Duodenal mucosa (tissue), 2 donors: ENCODE measurements around the gene SLC35F1.
"Not testable (repeated sequence)": the region's sequence is repeated elsewhere in the genome, so short reads cannot be mapped to it uniquely, and the experiment has no call there.

Experiments used
- H3K27ac ChIP-seq: one replicate; pipeline ENCODE4 v1.7.0; 2013; ENCODE audit warnings: low read depth, low read length
- H3K27me3 ChIP-seq, 2 donors: one replicate each; pipeline ENCODE4 v1.7.0; 2013; ENCODE audit warnings: low read length in 2 of 2, control low read depth in 1 of 2; ENCODE audit not compliant: insufficient read depth in 2 of 2, control insufficient read depth in 1 of 2
- H3K36me3 ChIP-seq, 2 donors: one replicate each; pipeline ENCODE4 v1.7.0; 2013; ENCODE audit warnings: low read length in 2 of 2, control low read depth in 1 of 2; ENCODE audit not compliant: insufficient read depth in 2 of 2, control insufficient read depth in 1 of 2
- H3K4me1 ChIP-seq, 2 donors: one replicate each; pipeline ENCODE4 v1.7.0; 2013; ENCODE audit warnings: low read length in 2 of 2, control low read depth in 1 of 2; ENCODE audit not compliant: insufficient read depth in 2 of 2, control insufficient read depth in 1 of 2
- H3K4me3 ChIP-seq, 2 donors: one replicate each; pipeline ENCODE4 v1.7.0; 2013; ENCODE audit warnings: low read length in 2 of 2, low read depth in 1 of 2
- H3K9ac ChIP-seq, 2 donors: one replicate each; pipeline ENCODE4 v1.7.0; 2013; ENCODE audit warnings: low read length in 2 of 2, low read depth in 1 of 2
- H3K9me3 ChIP-seq, 2 donors: one replicate each; pipeline ENCODE4 v1.7.0; 2013; ENCODE audit warnings: low read length in 2 of 2, control low read depth in 1 of 2; ENCODE audit not compliant: control insufficient read depth in 1 of 2

SLC35F1 gene

GRCh38 chr6:117947234-117947633 lies 40.2 kb downstream of the SLC35F1 start:
- Histone ChIP-seq H3K9ac (no peak overlapping the region), H3K36me3 (no peaks in the 10 kb centered on the region), H3K4me1 (no peaks in the 10 kb centered on the region), H3K27me3 (no peaks in the 10 kb centered on the region), H3K27ac (no peak overlapping the region), H3K9me3 (no peaks in the 10 kb centered on the region), H3K4me3 (no peak overlapping the region)

- H3K4me1 ChIP-seq, result no peaks in the 10 kb centered on the region
- no peaks in the 10 kb centered on the region for H3K9me3 ChIP-seq
- H3K4me3 ChIP-seq, result no peak overlapping the region
- no peaks in the 10 kb centered on the region for H3K36me3 ChIP-seq
- H3K27me3 ChIP-seq, result no peaks in the 10 kb centered on the region
- no peak overlapping the region for H3K27ac ChIP-seq
- no peak overlapping the region for H3K9ac ChIP-seq
Observed at GRCh38 chr6:117951783-117952182, 44.7 kb downstream of the SLC35F1 start.

GRCh38 chr6:117955684-117956256 lies 48.7 kb downstream of the SLC35F1 start:
- H3K9ac ChIP-seq, result no peak overlapping the region
- H3K27ac ChIP-seq, result no peak overlapping the region
- H3K4me3 ChIP-seq, result no peak overlapping the region
- H3K4me1 ChIP-seq, result no peaks in the 10 kb centered on the region
- H3K9me3 ChIP-seq, result no peaks in the 10 kb centered on the region
- H3K27me3 ChIP-seq, result no peaks in the 10 kb centered on the region
- no peaks in the 10 kb centered on the region for H3K36me3 ChIP-seq

- Histone ChIP-seq H3K27me3 (no peaks in the 10 kb centered on the region), H3K27ac (no peak overlapping the region), H3K9me3 (no peaks in the 10 kb centered on the region), H3K4me1 (no peaks in the 10 kb centered on the region), H3K4me3 (no peak overlapping the region), H3K36me3 (no peaks in the 10 kb centered on the region), H3K9ac (no peak overlapping the region)
Observed at GRCh38 chr6:117956386-117956785, 49.3 kb downstream of the SLC35F1 start.

- Histone ChIP-seq H3K9me3 (no peaks in the 10 kb centered on the region), H3K4me3 (no peak overlapping the region), H3K9ac (no peak overlapping the region), H3K27me3 (no peaks in the 10 kb centered on the region), H3K4me1 (no peaks in the 10 kb centered on the region), H3K36me3 (no peaks in the 10 kb centered on the region), H3K27ac (no peak overlapping the region)
Observed at GRCh38 chr6:117958536-117958935, 51.5 kb downstream of the SLC35F1 start.

GRCh38 chr6:117960877-117961276 lies 53.8 kb downstream of the SLC35F1 start:
- H3K4me1 ChIP-seq, result no peaks in the 10 kb centered on the region
- H3K27ac ChIP-seq, result no peak overlapping the region
- no peak overlapping the region for H3K9ac ChIP-seq
- H3K27me3 ChIP-seq, result no peaks in the 10 kb centered on the region
- H3K4me3 ChIP-seq, result no peak overlapping the region
- H3K36me3 ChIP-seq, result no peaks in the 10 kb centered on the region
- peaks cover 0 to 12% of the 10 kb centered on the region in 2 donors for H3K9me3 ChIP-seq

GRCh38 chr6:117961301-117961700 lies 54.2 kb downstream of the SLC35F1 start:
- H3K27ac ChIP-seq, result no peak overlapping the region
- no peaks in the 10 kb centered on the region for H3K36me3 ChIP-seq
- H3K9me3 ChIP-seq, result peaks cover 0 to 12% of the 10 kb centered on the region in 2 donors
- no peaks in the 10 kb centered on the region for H3K4me1 ChIP-seq
- H3K4me3 ChIP-seq, result no peak overlapping the region
- no peaks in the 10 kb centered on the region for H3K27me3 ChIP-seq
- no peak overlapping the region for H3K9ac ChIP-seq

GRCh38 chr6:117965763-117966162 lies 58.7 kb downstream of the SLC35F1 start:
- H3K27ac ChIP-seq, H3K4me1 ChIP-seq: not testable (repeated sequence)
- H3K9me3 ChIP-seq, result peaks cover 0 to 12% of the 10 kb centered on the region in 2 donors

GRCh38 chr6:117971637-117972036 lies 64.6 kb downstream of the SLC35F1 start:
- H3K9ac ChIP-seq, result no peak overlapping the region
- H3K36me3 ChIP-seq, result no peaks in the 10 kb centered on the region
- no peak overlapping the region for H3K4me3 ChIP-seq

More at GRCh38 chr6:117965763-117966162, 58.7 kb downstream of the SLC35F1 start:
- not testable (repeated sequence) for H3K9ac ChIP-seq, H3K4me3 ChIP-seq, H3K36me3 ChIP-seq, H3K27me3 ChIP-seq

GRCh38 chr6:117974914-117975627 lies 68.0 kb downstream of the SLC35F1 start:
- Histone ChIP-seq H3K36me3 (no peaks in the 10 kb centered on the region), H3K27ac (no peak overlapping the region), H3K9me3 (peaks cover 0 to 3% of the 10 kb centered on the region in 2 donors), H3K27me3 (no peaks in the 10 kb centered on the region), H3K4me1 (no peaks in the 10 kb centered on the region), H3K4me3 (no peak overlapping the region), H3K9ac (no peak overlapping the region)

More at GRCh38 chr6:117971637-117972036, 64.6 kb downstream of the SLC35F1 start:
- no peaks in the 10 kb centered on the region for H3K27me3 ChIP-seq
- peaks cover 0 to 3% of the 10 kb centered on the region in 2 donors for H3K9me3 ChIP-seq
- no peaks in the 10 kb centered on the region for H3K4me1 ChIP-seq
- no peak overlapping the region for H3K27ac ChIP-seq
